T-cell (primary cell): Measurements from ENCODE around the gene NEURL2. TPM values are rescaled to one million over a fixed set of nuclear protein-coding genes. Genes with fewer than 3 reads are reported as not detected.
"Not testable (repeated sequence)": the region's sequence is repeated elsewhere in the genome, so short reads cannot be mapped to it uniquely, and the experiment has no call there.

ENCODE experiments used
- ATAC-seq, 4 experiments: fragments of 200-7000 bp in 3 of 4; fragments of 150-1000 bp in 1 of 4; cut with Tn5 transposase; replicated peaks in 1 of 4; 1 replicate in 3 of 4; 2 replicates in 1 of 4; pipeline ENCODE4 v1.10.0; 2021; ENCODE audit warnings: moderate library complexity in 3 of 4, mild to moderate bottlenecking in 2 of 4, moderate number of reproducible peaks in 1 of 4
- CTCF ChIA-PET, 2 donors: fragments of 300-600 bp; sonication (Branson Sonifier 250); formaldehyde crosslinking; loops; one replicate each; lab custom pipeline; 2022; ENCODE audit warnings: antibody characterized with exemption in 2 of 2; lab: Charles Lee
- POLR2A ChIA-PET, 2 donors: fragments of 300-600 bp; sonication (Branson Sonifier 250); formaldehyde crosslinking; loops; one replicate each; lab custom pipeline; 2022; ENCODE audit warnings: antibody characterized with exemption in 2 of 2; lab: Charles Lee
- DNase-seq, 35 experiments: peaks; one replicate each; pipeline versions ENCODE4 v3.0.0 to v3.0.0-alpha.2; 2013 to 2023
- H3K27ac ChIP-seq: one replicate; pipeline ENCODE4 v1.5.1; 2013; ENCODE audit warnings: low read length
- H3K27me3 ChIP-seq, 2 experiments: replicated peaks in 1 of 2; 1 replicate in 1 of 2; 2 replicates in 1 of 2; pipeline versions ENCODE4 v1.6.1 to v1.7.0; 2013; ENCODE audit warnings: low read length in 1 of 2, mixed read lengths in 1 of 2; ENCODE audit not compliant: control insufficient read depth in 2 of 2, insufficient read depth in 2 of 2; ENCODE audit errors: extremely low read depth in 1 of 2
- H3K36me3 ChIP-seq, 2 donors: 1 replicate in 1 of 2; 2 replicates in 1 of 2; pipeline versions ENCODE4 v1.6.1 to v1.7.0; 2013; ENCODE audit warnings: low read length in 1 of 2; ENCODE audit not compliant: control insufficient read depth in 2 of 2, insufficient read depth in 1 of 2; ENCODE audit errors: extremely low read depth in 1 of 2
- H3K4me1 ChIP-seq, 2 experiments: 1 replicate in 1 of 2; 2 replicates in 1 of 2; pipeline versions ENCODE4 v1.6.1 to v1.7.0; 2013; ENCODE audit warnings: low read length in 2 of 2, mixed read lengths in 1 of 2; ENCODE audit not compliant: insufficient read depth in 2 of 2, control insufficient read depth in 1 of 2; ENCODE audit errors: extremely low read depth in 1 of 2
- H3K4me3 ChIP-seq, 2 donors: 1 replicate in 1 of 2; 2 replicates in 1 of 2; pipeline versions ENCODE4 v1.5.1 to v1.7.0; 2013; ENCODE audit warnings: mild to moderate bottlenecking in 2 of 2, low read length in 1 of 2, moderate library complexity in 1 of 2; ENCODE audit not compliant: control insufficient read depth in 1 of 2; ENCODE audit errors: extremely low read depth in 1 of 2
- H3K9me3 ChIP-seq: 2 replicates; pipeline ENCODE4 v1.7.0; 2013
- H3K27ac Mint-ChIP-seq, 2 donors: one replicate each; pipeline ENCODE4 v1.8.0; 2020 to 2021; ENCODE audit warnings: mild to moderate bottlenecking in 2 of 2, mixed read lengths in 2 of 2
- H3K27me3 Mint-ChIP-seq, 2 donors: one replicate each; pipeline ENCODE4 v1.8.0; 2021 to 2022; ENCODE audit warnings: mixed read lengths in 2 of 2
- H3K36me3 Mint-ChIP-seq: one replicate; pipeline ENCODE4 v1.8.0; 2021; ENCODE audit warnings: mixed read lengths
- H3K4me1 Mint-ChIP-seq, 3 donors: one replicate each; pipeline ENCODE4 v1.8.0; 2020 to 2022; ENCODE audit warnings: mixed read lengths in 3 of 3, mild to moderate bottlenecking in 1 of 3
- H3K4me3 Mint-ChIP-seq, 3 donors: one replicate each; pipeline ENCODE4 v1.8.0; 2020 to 2022; ENCODE audit warnings: mild to moderate bottlenecking in 3 of 3, mixed read lengths in 3 of 3, moderate library complexity in 3 of 3
- H3K9me3 Mint-ChIP-seq, 3 donors: one replicate each; pipeline ENCODE4 v1.8.0; 2020 to 2022; ENCODE audit warnings: mixed read lengths in 3 of 3
- WGBS: methylation state at CpG from one replicate; pipeline ENCODE4 v1.1.5; 2013; ENCODE audit warnings: missing lambda C conversion rate; ENCODE audit not compliant: insufficient coverage; 5-methylcytosine and 5-hydroxymethylcytosine counted together
- total RNA-seq, 35 experiments: library from RNA in 6 of 35; stranded (reverse) in 6 of 35; fragments of 120-200 nt in 1 of 35; gene quantifications; one replicate each; pipeline versions ENCODE4 v1.2.1 to v1.2.4 and lab custom pipeline; 2013 to 2026

Gene NEURL2
- total RNA-seq, 5 donors from 2014 or later (not counting 1 experiment from before 2014, with no cell fraction given) = 3.1 to 6.9 (median 6.1) TPM

GRCh38 chr20:45935416-45936046 is 44.5 kb upstream of the NEURL2 start:
- ChIA-PET CTCF (interaction anchor here (0.6 to 1.2 kb wide), 7 partner anchors 16 to 809 kb away, joined by 4 to 15 read pairs (median 4); no protein-coding TSS in a partner anchor), POLR2A (interaction anchor here (0.6 to 2.4 kb wide), 14 partner anchors 18 to 1743 kb away, joined by 4 to 25 read pairs (median 10); partner anchors contain the start of gene ZSWIM1 (in 1 of the 2))
- Histone ChIP-seq H3K9me3 (no peaks in the 10 kb centered on the region), H3K4me3 (peak overlapping the region; percentile 98 to 100), H3K4me1 (peaks cover 5 to 32% of the 10 kb centered on the region in 2 experiments), H3K27me3 (no peaks in the 10 kb centered on the region), H3K36me3 (peaks cover 5 to 39% of the 10 kb centered on the region in 2 donors), H3K27ac (peak overlapping the region; percentile 93)
- no peaks in the 10 kb centered on the region for H3K27me3 Mint-ChIP-seq
- peak overlapping the region; percentile 95 to 98 for H3K27ac Mint-ChIP-seq
- H3K36me3 Mint-ChIP-seq = peaks cover 25% of the 10 kb centered on the region
- peak in 8 of 35 experiments; percentile 16 to 47 (median 22) for DNase-seq
- peak overlapping the region; percentile 87 to 97 (median 90) for H3K4me3 Mint-ChIP-seq
- peak in 1 of 4 experiments; percentile 2 for ATAC-seq
- no peaks in the 10 kb centered on the region for H3K9me3 Mint-ChIP-seq
- 0% methylated on average over 15 of the region's 21 CpGs for WGBS
- peaks cover 21 to 42% (median 31%) of the 10 kb centered on the region in 3 donors for H3K4me1 Mint-ChIP-seq

- no peaks in the 10 kb centered on the region for H3K9me3 ChIP-seq
- H3K27ac ChIP-seq = peak within 1 kb of the TSS; percentile 99
- Mint-ChIP-seq H3K27ac (peak within 1 kb of the TSS; percentile 95 to 98), H3K36me3 (peaks cover 19% of the 10 kb centered on the region), H3K9me3 (no peaks in the 10 kb centered on the region), H3K4me1 (peaks cover 21 to 42% (median 31%) of the 10 kb centered on the region in 3 donors), H3K4me3 (peak within 1 kb of the TSS; percentile 93 to 97 (median 97)), H3K27me3 (no peaks in the 10 kb centered on the region)
- H3K4me3 ChIP-seq = peak within 1 kb of the TSS; percentile 98 to 100
- CTCF ChIA-PET = interaction anchor here (0.6 to 1.2 kb wide), 7 partner anchors 17 to 810 kb away, joined by 3 to 15 read pairs (median 4); no protein-coding TSS in a partner anchor
- DNase-seq (peak; percentile 94 to 100 (median 97)), ATAC-seq (peak; percentile 81 to 83 (median 82))
- no peaks in the 10 kb centered on the region for H3K27me3 ChIP-seq
- H3K4me1 ChIP-seq = peaks cover 5 to 32% of the 10 kb centered on the region in 2 experiments
- H3K36me3 ChIP-seq = peaks cover 5 to 32% of the 10 kb centered on the region in 2 donors
- WGBS = under 1% methylated on average over 66 of the region's 102 CpGs
- POLR2A ChIA-PET = interaction anchor here (0.6 to 2.4 kb wide), 15 partner anchors 19 to 1742 kb away, joined by 3 to 25 read pairs (median 8); partner anchors contain the start of gene ZSWIM1 (in 1 of the 2)
Measured at GRCh38 chr20:45934586-45935415, 43.8 kb upstream of the NEURL2 start, which contains the start of gene PCIF1. Gene PCIF1, plus strand, starts transcription at chr20:45934683. Its CDS starts 4,317 bp downstream, at chr20:45939000.

GRCh38 chr20:45934046-45934585 is 43.1 kb upstream of the NEURL2 start:
- no peaks in the 10 kb centered on the region for H3K9me3 ChIP-seq
- 1% methylated on average over 28 of the region's 34 CpGs for WGBS
- Mint-ChIP-seq H3K27me3 (no peaks in the 10 kb centered on the region), H3K36me3 (peaks cover 14% of the 10 kb centered on the region), H3K4me1 (peaks cover 16 to 39% (median 31%) of the 10 kb centered on the region in 3 donors), H3K9me3 (no peaks in the 10 kb centered on the region), H3K27ac (peak overlapping the region; percentile 95 to 97), H3K4me3 (peak overlapping the region; percentile 93 to 97 (median 97))
- peak overlapping the region; percentile 99 for H3K27ac ChIP-seq
- peak in 8 of 35 experiments; percentile 10 to 45 (median 30) for DNase-seq
- H3K4me3 ChIP-seq = peak overlapping the region; percentile 85 to 100
- H3K4me1 ChIP-seq = peaks cover 5 to 32% of the 10 kb centered on the region in 2 experiments
- ChIA-PET POLR2A (interaction anchor here (0.6 to 2.4 kb wide), 5 partner anchors 36 to 157 kb away, joined by 3 to 25 read pairs (median 4); partner anchors contain the start of gene ZSWIM1 (in 1 of the 2)), CTCF (interaction anchor here (0.5 to 1.2 kb wide), 10 partner anchors 18 to 135 kb away, joined by 3 to 15 read pairs (median 3); partner anchors contain the start of genes CTSA (in 1 of the 2), NEURL2 (in 1 of the 2) and ZNF335 (in 1 of the 2))
- H3K36me3 ChIP-seq = peaks cover 3 to 25% of the 10 kb centered on the region in 2 donors
- peak; percentile 4 to 16 (median 8) for ATAC-seq
- H3K27me3 ChIP-seq = no peaks in the 10 kb centered on the region

GRCh38 chr20:45933266-45934045 is 42.4 kb upstream of the NEURL2 start:
- peak in 2 of 4 experiments; percentile 10 to 12 for ATAC-seq
- Histone ChIP-seq H3K27me3 (no peaks in the 10 kb centered on the region), H3K9me3 (no peaks in the 10 kb centered on the region), H3K4me1 (peaks cover 5 to 32% of the 10 kb centered on the region in 2 experiments), H3K27ac (peak overlapping the region; percentile 99), H3K4me3 (peak overlapping the region; percentile 85 to 100), H3K36me3 (peaks cover 0 to 18% of the 10 kb centered on the region in 2 donors)
- peaks cover 15 to 38% (median 30%) of the 10 kb centered on the region in 3 donors for H3K4me1 Mint-ChIP-seq
- DNase-seq = peak; percentile 16 to 73 (median 39)
- CTCF ChIA-PET = interaction anchor here (0.5 to 1.2 kb wide), 7 partner anchors 29 to 117 kb away, joined by 3 to 9 read pairs (median 3); partner anchors contain the start of genes CTSA (in 1 of the 2), NEURL2 (in 1 of the 2) and ZNF335 (in 1 of the 2)
- peaks cover 12% of the 10 kb centered on the region for H3K36me3 Mint-ChIP-seq
- WGBS = 13% methylated on average over 17 of the region's 22 CpGs
- no peaks in the 10 kb centered on the region for H3K9me3 Mint-ChIP-seq
- peak overlapping the region; percentile 95 to 97 for H3K27ac Mint-ChIP-seq
- H3K4me3 Mint-ChIP-seq = peak overlapping the region; percentile 93 to 97 (median 97)
- no peaks in the 10 kb centered on the region for H3K27me3 Mint-ChIP-seq
- POLR2A ChIA-PET = interaction anchor here (0.7 to 2.4 kb wide), 4 partner anchors 37 to 1899 kb away, joined by 3 to 23 read pairs (median 3); no protein-coding TSS in a partner anchor

GRCh38 chr20:45931680-45932079 is 40.7 kb upstream of the NEURL2 start:
- H3K27me3 Mint-ChIP-seq, H3K36me3 ChIP-seq, H3K9me3 ChIP-seq, CTCF ChIA-PET, H3K27ac Mint-ChIP-seq, H3K36me3 Mint-ChIP-seq, H3K27ac ChIP-seq, H3K4me3 ChIP-seq, H3K27me3 ChIP-seq, DNase-seq, H3K4me3 Mint-ChIP-seq, H3K9me3 Mint-ChIP-seq, ATAC-seq: not testable (repeated sequence)
- POLR2A ChIA-PET = interaction anchor here in 1 of 2 donors (0.7 kb wide), 1 partner anchor 13 kb away, joined by 10 read pairs; no protein-coding TSS in a partner anchor
- peaks cover 5 to 24% of the 10 kb centered on the region in 2 experiments for H3K4me1 ChIP-seq
- peaks cover 0 to 21% (median 14%) of the 10 kb centered on the region in 3 donors for H3K4me1 Mint-ChIP-seq
- WGBS = 97% methylated on average over 12 of the region's 17 CpGs
